GM19438 (cell line): ENCODE data around the gene ITPR2.
"Not testable (repeated sequence)": the region's sequence is repeated elsewhere in the genome, so short reads cannot be mapped to it uniquely, and the experiment has no call there.

Experiments used
- ATAC-seq: cut with Tn5 transposase; IDR thresholded peaks from one replicate; pipeline ENCODE4 v1.9.1; 2021; ENCODE audit warnings: low read depth; ENCODE audit not compliant: unreplicated experiment

The ITPR2 gene

GRCh38 chr12:26546535-26547314, 286.3 kb downstream of the ITPR2 start:
- ATAC-seq: no peak

GRCh38 chr12:26539131-26539530, 293.9 kb downstream of the ITPR2 start:
- no peak for ATAC-seq

DNA sequence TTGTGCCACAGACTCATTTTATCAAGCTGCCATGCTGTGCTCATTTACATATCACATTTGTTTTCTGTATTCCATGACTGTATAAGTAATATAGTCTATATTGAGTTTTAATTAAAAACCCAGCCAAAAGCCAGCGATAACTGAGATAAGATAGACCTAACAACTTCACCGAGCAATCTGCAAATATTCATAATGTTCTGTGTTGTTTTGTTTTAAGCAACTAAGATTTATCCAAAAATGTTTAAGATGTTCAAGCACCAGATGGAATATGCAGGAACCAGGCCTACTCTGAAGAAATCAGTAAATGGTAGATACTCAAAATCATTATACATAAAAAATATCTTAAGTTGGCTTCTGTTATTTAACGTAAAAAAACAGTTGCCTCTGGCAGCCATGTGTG, 295.3 kb downstream of the ITPR2 start:
- no peak for ATAC-seq

GRCh38 chr12:26537126-26537525, 295.9 kb downstream of the ITPR2 start:
- no peak for ATAC-seq

DNA sequence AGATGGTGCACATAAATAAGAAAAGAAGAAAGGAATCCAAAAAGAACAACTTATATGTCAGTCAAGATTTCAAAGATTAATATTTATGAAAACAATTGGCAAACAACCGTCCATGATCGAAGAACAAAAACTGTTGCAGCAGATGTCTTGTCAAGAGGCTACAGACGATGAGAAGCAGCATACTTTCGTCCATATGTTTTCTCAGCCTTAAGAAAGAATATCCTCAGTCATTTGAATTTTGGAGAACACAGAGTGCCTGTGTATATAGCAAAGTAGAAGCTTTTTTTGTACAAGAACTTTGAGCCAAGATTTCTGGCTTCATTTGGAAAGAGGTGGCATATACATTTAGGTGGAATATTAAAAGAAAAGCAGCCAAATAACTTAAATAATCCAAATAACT, 297.2 kb downstream of the ITPR2 start:
- ATAC-seq: no peak

DNA sequence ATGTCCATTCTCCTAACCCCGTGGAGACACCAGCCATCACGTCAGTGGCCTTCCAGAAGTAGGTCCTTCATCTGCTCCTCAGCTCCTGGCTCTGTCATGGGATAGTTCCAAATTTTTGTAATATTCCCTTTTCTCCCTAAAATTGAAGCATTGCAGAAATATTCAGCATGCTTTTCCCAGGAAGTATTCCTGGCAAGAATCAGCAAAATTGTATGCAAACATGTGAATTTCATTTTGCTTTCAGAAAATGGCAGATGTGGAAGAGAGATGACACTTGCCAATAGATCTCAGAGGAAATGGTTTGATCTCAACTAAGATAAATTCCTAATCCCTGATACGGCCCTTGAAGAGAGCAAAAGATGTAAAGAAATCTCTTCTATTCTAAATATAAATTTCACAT, 298.9 kb downstream of the ITPR2 start:
- no peak for ATAC-seq

DNA sequence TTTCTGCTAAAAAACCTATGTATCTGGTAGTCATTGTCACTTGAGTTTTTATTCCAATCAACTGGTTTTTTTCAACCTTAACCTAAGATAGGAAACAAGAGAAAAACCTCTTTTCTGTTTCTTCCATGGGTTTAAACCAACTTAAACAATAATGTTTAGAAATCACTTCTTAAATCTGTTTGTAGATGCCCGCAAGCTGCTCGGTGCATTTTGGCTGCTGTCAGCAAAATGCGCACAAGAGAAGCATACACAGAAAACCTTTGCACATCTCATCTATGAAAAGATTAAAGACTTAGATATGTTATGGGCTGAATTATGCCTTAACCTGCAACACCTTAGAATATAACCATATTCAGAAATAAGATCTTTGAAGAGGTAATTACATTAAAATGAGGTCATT, 299.8 kb downstream of the ITPR2 start:
- ATAC-seq: no peak

DNA sequence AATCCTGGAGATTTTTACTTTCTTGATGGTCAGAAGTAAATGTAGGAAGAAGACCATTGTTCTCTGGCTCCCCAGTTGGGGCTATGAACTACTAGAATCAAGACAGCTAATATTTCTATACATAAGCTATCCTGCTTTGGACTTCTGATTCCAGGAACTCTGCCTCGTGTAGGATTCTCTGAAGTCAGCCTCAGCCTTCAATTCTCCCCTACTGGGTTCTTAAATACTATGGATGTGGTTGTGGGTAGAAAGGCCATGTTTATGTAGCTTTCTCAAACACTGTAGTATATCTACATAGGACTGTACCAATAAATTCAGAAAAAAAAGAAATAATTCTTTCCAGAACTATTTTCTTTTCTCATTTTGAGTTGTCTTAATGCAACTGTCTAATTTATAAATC, 302.5 kb downstream of the ITPR2 start:
- ATAC-seq: no peak

GRCh38 chr12:26528943-26529342, 304.1 kb downstream of the ITPR2 start:
- ATAC-seq: no peak

DNA sequence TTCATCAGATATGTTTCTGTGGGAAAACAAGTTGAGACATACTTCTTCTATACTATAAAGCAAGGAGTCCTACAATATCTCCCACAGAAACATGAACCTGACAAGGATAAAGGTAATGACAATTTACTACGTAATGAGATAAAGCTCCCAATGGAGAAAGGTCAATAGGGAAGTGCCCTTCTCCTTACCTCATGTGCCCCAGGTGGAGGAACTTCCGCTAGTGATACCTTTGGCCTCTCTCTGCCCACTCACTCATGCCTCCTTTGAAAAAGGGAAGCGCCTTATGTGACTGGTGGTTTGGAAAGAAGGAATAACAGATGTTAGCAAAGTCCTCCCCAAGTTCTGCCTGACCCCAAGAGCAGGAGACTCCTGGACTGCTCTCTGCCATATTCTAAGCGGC, 305.3 kb downstream of the ITPR2 start:
- no peak for ATAC-seq

GRCh38 chr12:26524862-26525465, 308.0 kb downstream of the ITPR2 start:
- no peak for ATAC-seq

DNA sequence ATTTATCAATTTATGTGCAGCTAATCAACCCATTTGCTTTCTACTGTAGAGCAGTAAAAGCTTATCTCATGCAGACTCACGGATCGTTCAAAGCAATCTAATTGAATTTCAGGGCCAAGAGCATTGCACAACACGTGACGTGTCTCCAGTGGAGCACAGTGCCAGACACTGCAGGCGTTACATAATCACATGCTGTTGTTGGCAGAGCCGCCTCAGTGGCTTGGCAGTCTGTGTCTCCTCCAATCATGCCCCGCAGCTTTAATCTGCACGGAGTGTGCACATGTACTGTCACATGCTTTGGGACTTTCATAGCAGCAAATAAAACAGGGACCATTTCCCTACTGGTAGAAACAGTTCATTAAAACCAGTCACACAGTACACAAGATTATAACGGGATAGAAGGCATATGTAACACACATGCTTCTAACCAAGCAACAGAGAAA, 309.3 kb downstream of the ITPR2 start:
- no peak for ATAC-seq

GRCh38 chr12:26520869-26521268, 312.1 kb downstream of the ITPR2 start:
- no peak for ATAC-seq

DNA sequence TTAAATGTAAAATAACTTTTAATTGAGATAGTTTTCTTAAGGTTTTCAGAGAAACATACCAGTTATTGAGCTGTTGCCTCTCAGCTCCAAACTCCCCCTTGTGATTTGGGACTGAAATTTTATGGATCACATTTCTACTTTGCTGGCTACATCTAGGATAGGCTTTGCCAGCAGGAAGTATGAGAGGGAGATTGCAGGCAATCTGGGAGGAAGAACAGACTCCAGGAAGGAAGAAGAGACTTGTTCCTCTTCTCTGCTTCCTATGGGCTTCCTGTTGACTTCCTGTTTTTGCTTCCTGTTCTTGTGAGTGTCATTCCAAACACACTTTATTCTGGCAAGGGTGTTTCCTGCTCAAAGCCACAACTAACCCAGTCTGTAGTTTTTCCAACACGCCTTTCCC, 312.9 kb downstream of the ITPR2 start:
- no peak for ATAC-seq

DNA sequence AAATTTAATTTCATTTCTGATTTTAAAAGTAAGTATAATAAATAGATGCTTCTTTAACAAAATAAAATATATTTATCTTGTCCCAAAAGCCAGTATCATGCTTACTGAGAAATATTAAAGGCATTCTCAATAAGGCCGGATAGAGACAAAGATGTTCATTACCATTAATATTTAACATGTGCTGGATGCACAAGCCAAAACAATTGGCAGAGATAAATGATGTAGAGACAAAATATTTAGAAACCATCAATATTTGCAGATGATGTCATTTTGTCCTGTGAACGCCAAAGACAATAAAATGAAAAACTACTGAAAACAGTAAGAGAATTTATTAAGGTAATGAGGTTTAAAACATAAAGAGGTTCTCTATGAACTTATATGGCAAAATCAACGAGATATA, 313.5 kb downstream of the ITPR2 start:
- no peak for ATAC-seq

DNA sequence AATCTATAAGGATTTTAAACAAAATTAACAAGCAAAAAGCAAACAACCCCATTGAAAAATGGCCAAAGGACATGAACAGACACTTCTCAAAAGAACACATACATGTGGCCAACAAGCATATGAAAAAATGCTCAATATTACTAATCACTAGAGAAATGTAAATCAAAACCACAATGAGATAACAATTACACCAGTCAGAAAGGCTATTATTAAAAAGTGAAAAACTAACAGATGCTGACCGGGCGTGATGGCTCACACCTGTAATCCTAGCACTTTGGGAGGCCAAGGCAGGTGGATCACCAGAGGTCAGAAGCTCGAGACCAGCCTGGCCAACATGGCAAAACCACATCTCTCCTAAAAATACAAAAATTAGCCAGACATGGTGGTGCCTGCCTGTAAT, 315.7 kb downstream of the ITPR2 start:
- ATAC-seq: not testable (repeated sequence)

GRCh38 chr12:26514364-26514763, 318.6 kb downstream of the ITPR2 start:
- ATAC-seq: no peak

- no peak for ATAC-seq
Observed at GRCh38 chr12:26513363-26514043, 319.5 kb downstream of the ITPR2 start.

GRCh38 chr12:26512213-26512612, 320.8 kb downstream of the ITPR2 start:
- ATAC-seq: no peak

- ATAC-seq: no peak
Observed at GRCh38 chr12:26510354-26510674, 322.7 kb downstream of the ITPR2 start.

DNA sequence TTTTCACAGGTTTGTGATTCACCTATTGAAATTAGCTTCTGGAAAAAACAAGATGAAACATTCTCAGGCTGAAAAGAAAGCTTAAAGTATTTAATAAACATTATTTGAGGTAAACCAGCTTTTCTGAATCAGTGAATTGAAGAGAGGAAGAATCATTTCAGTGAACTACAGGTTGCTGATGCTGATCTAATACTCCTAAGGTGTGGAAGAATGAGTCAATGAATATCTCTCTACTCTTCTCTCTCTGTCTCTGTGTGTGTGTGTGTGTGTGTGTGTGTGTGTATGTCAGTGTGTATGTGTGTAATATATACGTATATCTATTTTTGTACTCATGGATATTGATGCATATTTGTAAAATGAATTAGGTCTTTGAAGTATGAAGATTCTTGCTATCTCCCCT, 325.4 kb downstream of the ITPR2 start:
- ATAC-seq: no peak
